ENCODE data around the gene HS3ST3A1.

HS3ST3A1 gene

DNA sequence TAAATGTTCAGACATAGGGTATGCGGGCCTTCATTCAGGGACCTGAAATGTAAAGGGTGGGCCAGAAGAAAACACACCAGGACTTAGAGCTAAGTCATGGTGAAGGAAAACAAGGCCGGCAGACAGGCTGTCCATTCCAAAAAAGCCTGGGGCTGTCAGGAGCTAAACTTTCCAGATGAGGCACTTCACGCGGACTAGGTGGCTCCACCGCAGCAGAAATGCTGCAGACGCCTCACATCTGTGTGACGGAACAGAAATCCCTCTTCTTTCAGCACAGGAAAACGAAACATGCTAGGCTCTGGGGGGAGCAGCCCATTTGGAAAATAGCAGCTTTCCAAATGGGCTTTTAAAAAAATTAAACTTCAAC, 88.7 kb downstream of the HS3ST3A1 start:
- H3K27ac ChIP-seq, result no peak overlapping the region
- CTCF ChIA-PET, result no interaction called here
- POLR2A ChIA-PET (ENCODE audit: low non-redundant PET), result no interaction called here
- TF ChIP-seq, protein P1, sequence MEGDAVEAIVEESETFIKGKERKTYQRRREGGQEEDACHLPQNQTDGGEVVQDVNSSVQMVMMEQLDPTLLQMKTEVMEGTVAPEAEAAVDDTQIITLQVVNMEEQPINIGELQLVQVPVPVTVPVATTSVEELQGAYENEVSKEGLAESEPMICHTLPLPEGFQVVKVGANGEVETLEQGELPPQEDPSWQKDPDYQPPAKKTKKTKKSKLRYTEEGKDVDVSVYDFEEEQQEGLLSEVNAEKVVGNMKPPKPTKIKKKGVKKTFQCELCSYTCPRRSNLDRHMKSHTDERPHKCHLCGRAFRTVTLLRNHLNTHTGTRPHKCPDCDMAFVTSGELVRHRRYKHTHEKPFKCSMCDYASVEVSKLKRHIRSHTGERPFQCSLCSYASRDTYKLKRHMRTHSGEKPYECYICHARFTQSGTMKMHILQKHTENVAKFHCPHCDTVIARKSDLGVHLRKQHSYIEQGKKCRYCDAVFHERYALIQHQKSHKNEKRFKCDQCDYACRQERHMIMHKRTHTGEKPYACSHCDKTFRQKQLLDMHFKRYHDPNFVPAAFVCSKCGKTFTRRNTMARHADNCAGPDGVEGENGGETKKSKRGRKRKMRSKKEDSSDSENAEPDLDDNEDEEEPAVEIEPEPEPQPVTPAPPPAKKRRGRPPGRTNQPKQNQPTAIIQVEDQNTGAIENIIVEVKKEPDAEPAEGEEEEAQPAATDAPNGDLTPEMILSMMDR (conservative IDR thresholded peaks at IDR 0.05; ENCODE audit: low read depth), result no peak
- DNase-seq (ENCODE audit: low spot score), result no peak

DNA sequence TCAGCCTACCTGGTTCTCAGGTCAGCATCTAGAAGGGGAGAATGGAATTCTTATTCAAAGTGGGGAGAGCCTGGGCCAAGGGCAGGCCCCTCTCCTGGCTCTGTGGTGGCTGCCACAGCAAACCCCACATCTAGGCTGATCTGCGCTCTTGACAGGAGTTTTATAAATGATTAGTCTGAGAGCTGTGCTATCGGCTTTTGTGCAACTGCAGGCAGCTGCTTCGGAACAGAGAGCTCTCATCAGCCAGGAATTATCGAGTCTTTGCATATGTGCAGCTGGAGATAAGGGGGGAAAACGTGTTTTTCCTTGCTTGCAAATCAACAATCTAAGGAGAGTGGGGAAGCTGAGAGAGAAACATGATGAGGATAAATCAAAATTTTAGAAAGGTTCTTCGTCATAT, 91.7 kb downstream of the HS3ST3A1 start:
- POLR2A ChIA-PET (ENCODE audit: low non-redundant PET), result no interaction called here
- no peak overlapping the region for H3K27ac ChIP-seq
- no peak for DNase-seq (ENCODE audit: low spot score)
- TF ChIP-seq, protein P1 (conservative IDR thresholded peaks at IDR 0.05; ENCODE audit: low read depth), result no peak
- CTCF ChIA-PET, result no interaction called here

DNA sequence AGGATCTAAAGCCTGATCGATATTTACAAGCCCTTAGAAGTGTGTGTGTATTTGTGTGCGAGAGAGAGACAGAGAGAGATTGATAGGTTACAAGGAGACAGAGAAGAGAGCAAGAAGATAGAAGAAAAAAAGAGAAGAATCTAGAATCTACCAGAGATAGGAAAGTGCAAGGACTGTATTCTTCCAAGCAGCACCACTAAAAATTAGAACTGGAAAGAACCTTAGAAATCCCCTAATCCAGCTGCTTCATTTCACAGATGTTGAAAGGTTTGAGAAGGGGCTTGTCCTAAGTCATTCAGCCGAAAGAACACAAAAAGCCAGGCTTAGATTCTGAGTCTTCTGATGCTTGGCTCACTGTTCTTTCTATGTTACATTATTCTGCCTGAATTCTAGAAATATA, 92.2 kb downstream of the HS3ST3A1 start:
- H3K27ac ChIP-seq, result no peak overlapping the region
- TF ChIP-seq, protein P1 (conservative IDR thresholded peaks at IDR 0.05; ENCODE audit: low read depth), result no peak
- ChIA-PET POLR2A (ENCODE audit: low non-redundant PET) (no interaction called here), CTCF (no interaction called here)
- DNase-seq (ENCODE audit: low spot score), result no peak

DNA sequence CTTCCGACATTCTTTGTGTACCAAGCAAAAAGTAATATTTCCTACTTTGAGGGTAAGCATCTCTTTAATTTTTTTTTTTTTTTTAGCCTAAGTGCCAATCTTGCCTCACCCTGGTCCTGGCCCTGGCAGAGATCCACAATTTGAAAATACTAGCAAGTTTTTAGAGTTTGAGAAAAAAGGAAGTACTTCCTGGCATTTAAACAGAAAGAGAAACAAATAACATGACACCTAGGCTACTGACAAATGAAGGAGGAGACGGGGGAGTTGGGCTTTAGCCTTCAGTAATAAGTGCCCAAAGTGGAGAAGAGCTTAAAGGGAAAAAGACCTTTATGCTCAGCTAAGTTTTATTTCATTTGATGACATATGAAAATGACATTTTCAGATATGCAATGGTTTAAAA, 92.8 kb downstream of the HS3ST3A1 start:
- TF ChIP-seq, protein P1 (conservative IDR thresholded peaks at IDR 0.05; ENCODE audit: low read depth), result no peak
- POLR2A ChIA-PET (ENCODE audit: low non-redundant PET), result no interaction called here

DNA sequence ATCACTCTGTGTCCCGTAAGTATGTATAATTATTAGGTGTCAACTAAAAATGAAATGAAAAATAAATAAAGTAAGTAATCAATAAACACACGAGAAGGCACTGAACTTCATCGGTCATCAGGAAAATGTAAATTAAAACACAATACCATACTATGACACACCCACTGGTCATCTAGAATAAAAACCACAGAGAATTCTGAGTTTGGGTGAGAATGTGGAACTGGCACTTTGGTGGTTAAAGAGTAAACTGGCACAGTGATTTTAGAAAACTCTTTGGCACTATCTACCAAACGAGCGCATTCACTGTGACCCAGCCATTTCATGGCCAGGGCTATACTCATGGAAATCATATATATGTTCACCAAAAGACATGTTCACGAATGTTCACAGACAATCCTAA, 98.2 kb downstream of the HS3ST3A1 start:
- H3K27ac ChIP-seq, result no peak overlapping the region
- TF ChIP-seq, protein P1 (conservative IDR thresholded peaks at IDR 0.05; ENCODE audit: low read depth), result no peak
- DNase-seq (ENCODE audit: low spot score), result no peak
- CTCF ChIA-PET, result no interaction called here
- POLR2A ChIA-PET (ENCODE audit: low non-redundant PET), result no interaction called here

More for the DNA sequence above, 92.8 kb downstream of the HS3ST3A1 start:
- CTCF ChIA-PET, result no interaction called here
- DNase-seq (ENCODE audit: low spot score), result no peak
- no peak overlapping the region for H3K27ac ChIP-seq

DNA sequence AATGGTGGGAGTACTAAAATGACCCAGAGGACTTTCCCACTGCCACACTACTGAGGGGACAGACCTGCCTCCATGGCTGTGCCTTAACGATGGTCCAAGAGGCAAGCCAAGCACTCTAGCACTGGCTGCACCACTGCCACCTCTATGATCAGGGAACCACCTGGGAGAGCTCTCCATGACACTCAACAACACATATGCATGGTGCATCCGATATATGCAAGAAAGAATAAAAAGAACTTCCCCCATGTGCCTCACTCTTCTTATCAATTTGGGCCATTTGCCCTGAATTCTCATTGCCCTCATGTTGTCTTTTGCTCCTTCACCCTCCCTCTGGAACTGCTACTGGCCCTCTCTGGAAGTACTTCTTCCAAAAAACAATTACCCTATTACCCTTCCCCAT, 99.5 kb downstream of the HS3ST3A1 start:
- DNase-seq (ENCODE audit: low spot score), result no peak
- POLR2A ChIA-PET (ENCODE audit: low non-redundant PET), result no interaction called here
- CTCF ChIA-PET, result no interaction called here
- TF ChIP-seq, protein P1 (conservative IDR thresholded peaks at IDR 0.05; ENCODE audit: low read depth), result no peak
- no peak overlapping the region for H3K27ac ChIP-seq

DNA sequence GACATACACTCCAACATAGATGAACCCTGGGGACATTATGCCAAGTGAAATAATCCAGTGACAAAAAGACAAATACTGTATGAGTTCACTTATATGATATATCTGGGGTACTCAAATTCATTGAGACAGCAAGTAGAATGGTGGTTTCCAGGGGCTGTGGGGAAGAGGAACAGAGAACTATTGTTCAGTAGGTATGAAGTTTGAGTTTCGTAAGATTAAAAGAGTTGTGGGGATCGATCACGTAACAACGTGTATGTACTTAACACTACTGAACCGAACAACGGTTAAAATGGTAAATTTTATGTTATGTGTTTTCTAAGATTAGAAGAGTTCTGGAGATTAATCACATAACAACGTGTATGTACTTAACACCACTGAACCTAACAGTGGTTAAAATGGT, 100.8 kb downstream of the HS3ST3A1 start:
- TF ChIP-seq, protein P1 (conservative IDR thresholded peaks at IDR 0.05; ENCODE audit: low read depth), result no peak
- DNase-seq (ENCODE audit: low spot score), result no peak
- no peak overlapping the region for H3K27ac ChIP-seq
- ChIA-PET POLR2A (ENCODE audit: low non-redundant PET) (no interaction called here), CTCF (no interaction called here)
